K562 (cell line): ENCODE data around the gene ADK. TPM values are rescaled to one million over a fixed set of nuclear protein-coding genes. Genes with fewer than 3 reads are reported as not detected.

Experiments used
- ATF7 ChIP-seq: fragments of 450-650 bp; IDR thresholded peaks from 2 replicates; pipeline ENCODE4 v1.7.1; 2014; ENCODE audit warnings: mild to moderate bottlenecking, moderate library complexity
- HOXB6 ChIP-seq: fragments of 250-450 bp; sonication (Bioruptor Pico); IDR thresholded peaks from 2 replicates; pipeline ENCODE4 v1.5.1; 2022; ENCODE audit warnings: mild to moderate bottlenecking, borderline replicate concordance
- NELFE ChIP-seq: IDR thresholded peaks from 2 replicates; pipeline ENCODE4 v1.6.1; 2011; ENCODE audit warnings: mild to moderate bottlenecking; ENCODE audit not compliant: insufficient read depth, insufficient read length
- NR2C2 ChIP-seq, 2 experiments: fragments of 200-800 bp in 1 of 2; sonication (Bioruptor generic) in 1 of 2; sonication (generic) in 1 of 2; formaldehyde crosslinking in 1 of 2; IDR thresholded peaks; 2 replicates each; pipeline versions ENCODE4 v1.6.1 to v1.8.0; 2016 to 2022; ENCODE audit warnings: mild to moderate bottlenecking in 1 of 2, missing compliant biosample characterization in 1 of 2, missing genetic modification characterization in 1 of 2, missing genetic modification reagents in 1 of 2
- NRF1 ChIP-seq, 2 experiments: fragments of 450-650 bp; IDR thresholded peaks in 1 of 2; conservative IDR thresholded peaks in 1 of 2; 2 replicates each; pipeline ENCODE4 v1.6.1; 2014; ENCODE audit warnings: mild to moderate bottlenecking in 2 of 2
- PML ChIP-seq: IDR thresholded peaks from 2 replicates; pipeline ENCODE4 v1.6.1; 2012; ENCODE audit warnings: low read length, inconsistent platforms
- STAG1 ChIP-seq: sonication (generic); formaldehyde crosslinking; IDR thresholded peaks from 2 replicates; pipeline ENCODE4 v1.5.0; 2020; ENCODE audit warnings: missing genetic modification reagents, borderline replicate concordance
- TAF9B ChIP-seq: fragments of 450-650 bp; IDR thresholded peaks from 2 replicates; pipeline ENCODE4 v1.6.1; 2018; ENCODE audit warnings: mild to moderate bottlenecking; ENCODE audit not compliant: partially characterized antibody
- ZHX1 ChIP-seq: fragments of 150-350 bp; conservative IDR thresholded peaks from 2 replicates; pipeline ENCODE4 v1.6.1; 2014; ENCODE audit warnings: low read length
- ZNF830 ChIP-seq: fragments of 250-450 bp; sonication (Bioruptor Pico); IDR thresholded peaks from 2 replicates; pipeline ENCODE4 v1.5.0; 2021; ENCODE audit warnings: mild to moderate bottlenecking
- polyA plus RNA-seq, 8 experiments: library from polyadenylated mRNA; depleted of rRNA in 4 of 8; stranded (reverse) in 5 of 8; unstranded in 3 of 8; fragments of >200 nt; fragmentation: Nextera tagmentation in 2 of 8; fragmentation: Illumina TruSeq in 1 of 8; extraction: Ambion mirVana in 2 of 8; extraction: Trizol in 1 of 8; gene quantifications; 2 replicates each; pipeline versions ENCODE4 v1.2.1 to v1.2.3, GENCODE V29; 2011 to 2014; ENCODE audit warnings: inconsistent platforms in 1 of 8, missing spikeins in 1 of 8
- total RNA-seq, 7 experiments: library from RNA; depleted of rRNA in 6 of 7; stranded (reverse); fragments of >200 nt in 6 of 7; fragmentation: Illumina TruSeq in 2 of 7; extraction: Trizol in 2 of 7; gene quantifications; 2 replicates each; pipeline versions ENCODE4 v1.2.1 to v1.2.3, GENCODE V29; 2011 to 2021; ENCODE audit warnings: low replicate concordance in 1 of 7
- TF ChIP-seq, protein P1 (sequence below), 2 experiments: fragments of 450-650 bp; IDR thresholded peaks; 2 replicates each; pipeline ENCODE4 v1.6.1; 2016
- TF ChIP-seq, protein P2 (sequence below): sonication (generic); formaldehyde crosslinking; IDR thresholded peaks from 2 replicates; pipeline ENCODE4 v1.9.0; 2022; ENCODE audit warnings: mild to moderate bottlenecking, missing genetic modification reagents
- TF ChIP-seq, protein P3 (sequence below): fragments of 450-650 bp; formaldehyde crosslinking; conservative IDR thresholded peaks from 2 replicates; pipeline ENCODE4 v1.4.0; 2022; ENCODE audit warnings: mild to moderate bottlenecking, missing genetic modification characterization
- TF ChIP-seq, protein P4 (sequence below): conservative IDR thresholded peaks from 2 replicates; pipeline ENCODE4 v1.6.1; 2011; ENCODE audit warnings: low read depth, mild to moderate bottlenecking, low read length; ENCODE audit not compliant: control insufficient read depth

Gene ADK
- total and polyA plus RNA-seq, 9 of the 15 experiments (the other 6 are each of a cell fraction or from before 2014, with no cell fraction given) = 54.2 to 97.8 (median 73.6) TPM

DNA sequence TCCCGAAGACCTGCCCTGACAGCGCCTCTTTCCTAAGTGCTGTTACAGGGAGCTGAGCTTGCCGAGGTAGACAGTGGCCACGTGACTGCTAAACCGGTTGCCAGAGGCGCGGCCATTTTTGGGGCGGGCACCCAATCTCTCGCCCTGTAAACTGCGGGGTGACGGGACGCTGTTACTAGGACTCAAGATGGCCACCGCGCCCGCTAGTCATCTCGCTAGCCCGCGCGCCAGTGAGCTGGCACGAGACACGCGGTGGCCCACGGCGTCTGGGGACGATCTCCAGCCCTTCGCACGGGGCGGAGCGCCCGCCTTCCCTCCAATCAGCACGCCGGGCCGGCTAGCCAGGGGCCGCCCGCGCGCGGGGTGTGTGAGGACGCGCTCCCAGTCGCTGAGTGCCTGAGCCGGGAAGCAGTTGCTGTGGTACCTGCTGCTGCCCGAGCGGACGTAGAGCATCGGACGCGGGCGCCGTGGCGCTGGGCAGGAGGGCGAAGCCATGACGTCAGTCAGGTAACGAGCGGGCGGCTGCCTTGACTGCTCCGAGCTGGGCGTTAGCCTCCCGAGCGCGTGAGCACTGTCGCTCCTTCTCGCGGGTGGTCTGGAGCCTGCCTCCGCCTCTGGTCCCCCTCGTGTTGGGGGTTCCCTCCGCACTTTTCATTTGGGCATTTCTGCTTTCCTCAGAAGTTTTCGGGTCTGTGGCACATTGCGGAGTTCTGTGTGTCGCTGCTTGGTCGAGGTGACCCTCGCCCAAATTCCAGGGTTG lies 25.5 kb downstream of the ADK start (continued):
- peak; percentile 62 to 71 for TF ChIP-seq NRF1 (conservative IDR thresholded peaks at IDR 0.05 in 1 of 2, IDR thresholded peaks at IDR 0.05 in 1 of 2)
- TF ChIP-seq STAG1 (CRISPR knock-in tag) = 0 out of 2 replicates have a peak, but pooled peaks have one; percentile 42
- no peak; the same call in none of the 2 replicates for TF ChIP-seq NR2C2 (CRISPR knock-in tag; IDR thresholded peaks at IDR 0.05)
- peak; percentile 81 for TF ChIP-seq NR2C2 (tag; IDR thresholded peaks at IDR 0.05)
- TF ChIP-seq, protein P1, sequence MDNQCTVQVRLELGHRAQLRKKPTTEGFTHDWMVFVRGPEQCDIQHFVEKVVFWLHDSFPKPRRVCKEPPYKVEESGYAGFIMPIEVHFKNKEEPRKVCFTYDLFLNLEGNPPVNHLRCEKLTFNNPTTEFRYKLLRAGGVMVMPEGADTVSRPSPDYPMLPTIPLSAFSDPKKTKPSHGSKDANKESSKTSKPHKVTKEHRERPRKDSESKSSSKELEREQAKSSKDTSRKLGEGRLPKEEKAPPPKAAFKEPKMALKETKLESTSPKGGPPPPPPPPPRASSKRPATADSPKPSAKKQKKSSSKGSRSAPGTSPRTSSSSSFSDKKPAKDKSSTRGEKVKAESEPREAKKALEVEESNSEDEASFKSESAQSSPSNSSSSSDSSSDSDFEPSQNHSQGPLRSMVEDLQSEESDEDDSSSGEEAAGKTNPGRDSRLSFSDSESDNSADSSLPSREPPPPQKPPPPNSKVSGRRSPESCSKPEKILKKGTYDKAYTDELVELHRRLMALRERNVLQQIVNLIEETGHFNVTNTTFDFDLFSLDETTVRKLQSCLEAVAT (IDR thresholded peaks at IDR 0.05) = peak in 1 of 2 experiments; percentile 8; a peak in 1 of 4 replicates
- peak; percentile 73; the same call in 1 of the 2 replicates for TF ChIP-seq PML
- TF ChIP-seq ZHX1 = peak; percentile 100
- TF ChIP-seq ATF7 = peak; percentile 96
- no peak for TF ChIP-seq ZNF830 (CRISPR knock-in tag)
- TF ChIP-seq, protein P2, sequence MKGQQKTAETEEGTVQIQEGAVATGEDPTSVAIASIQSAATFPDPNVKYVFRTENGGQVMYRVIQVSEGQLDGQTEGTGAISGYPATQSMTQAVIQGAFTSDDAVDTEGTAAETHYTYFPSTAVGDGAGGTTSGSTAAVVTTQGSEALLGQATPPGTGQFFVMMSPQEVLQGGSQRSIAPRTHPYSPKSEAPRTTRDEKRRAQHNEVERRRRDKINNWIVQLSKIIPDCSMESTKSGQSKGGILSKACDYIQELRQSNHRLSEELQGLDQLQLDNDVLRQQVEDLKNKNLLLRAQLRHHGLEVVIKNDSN (CRISPR knock-in tag) = peak; percentile 98
- no peak for TF ChIP-seq HOXB6 (CRISPR knock-in tag)
- TF ChIP-seq NELFE = no peak
- TF ChIP-seq, protein P3, sequence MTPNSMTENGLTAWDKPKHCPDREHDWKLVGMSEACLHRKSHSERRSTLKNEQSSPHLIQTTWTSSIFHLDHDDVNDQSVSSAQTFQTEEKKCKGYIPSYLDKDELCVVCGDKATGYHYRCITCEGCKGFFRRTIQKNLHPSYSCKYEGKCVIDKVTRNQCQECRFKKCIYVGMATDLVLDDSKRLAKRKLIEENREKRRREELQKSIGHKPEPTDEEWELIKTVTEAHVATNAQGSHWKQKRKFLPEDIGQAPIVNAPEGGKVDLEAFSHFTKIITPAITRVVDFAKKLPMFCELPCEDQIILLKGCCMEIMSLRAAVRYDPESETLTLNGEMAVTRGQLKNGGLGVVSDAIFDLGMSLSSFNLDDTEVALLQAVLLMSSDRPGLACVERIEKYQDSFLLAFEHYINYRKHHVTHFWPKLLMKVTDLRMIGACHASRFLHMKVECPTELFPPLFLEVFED = peak; percentile 67; the same call in 1 of the 2 replicates
- TF ChIP-seq, protein P4, sequence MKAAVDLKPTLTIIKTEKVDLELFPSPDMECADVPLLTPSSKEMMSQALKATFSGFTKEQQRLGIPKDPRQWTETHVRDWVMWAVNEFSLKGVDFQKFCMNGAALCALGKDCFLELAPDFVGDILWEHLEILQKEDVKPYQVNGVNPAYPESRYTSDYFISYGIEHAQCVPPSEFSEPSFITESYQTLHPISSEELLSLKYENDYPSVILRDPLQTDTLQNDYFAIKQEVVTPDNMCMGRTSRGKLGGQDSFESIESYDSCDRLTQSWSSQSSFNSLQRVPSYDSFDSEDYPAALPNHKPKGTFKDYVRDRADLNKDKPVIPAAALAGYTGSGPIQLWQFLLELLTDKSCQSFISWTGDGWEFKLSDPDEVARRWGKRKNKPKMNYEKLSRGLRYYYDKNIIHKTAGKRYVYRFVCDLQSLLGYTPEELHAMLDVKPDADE = peak; percentile 61; the same call in 1 of the 2 replicates
- peak; percentile 84 for TF ChIP-seq TAF9B
